ENCODE data around the gene ANKRD49.

Gene ANKRD49

DNA sequence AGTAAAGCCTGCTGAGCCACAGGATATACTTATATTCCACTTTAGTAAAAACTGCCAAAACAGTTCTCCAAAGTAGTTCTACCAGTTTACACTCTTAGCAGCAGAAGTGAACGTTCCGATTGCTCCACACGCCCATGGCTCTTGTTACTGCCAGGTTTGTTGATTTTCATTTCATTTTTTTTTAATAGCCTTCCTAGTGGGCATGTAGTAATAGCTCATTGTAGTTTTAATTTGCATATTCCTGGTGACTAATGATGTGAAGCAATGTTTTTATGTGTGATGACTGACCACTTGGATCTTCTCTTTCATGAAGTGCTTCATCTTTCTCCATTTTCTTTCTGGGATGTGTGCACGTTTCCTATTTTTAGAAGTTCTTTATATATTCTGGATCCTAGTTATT is 13.7 kb downstream of the ANKRD49 start:
- peak; percentile 44 for DNase-seq

DNA sequence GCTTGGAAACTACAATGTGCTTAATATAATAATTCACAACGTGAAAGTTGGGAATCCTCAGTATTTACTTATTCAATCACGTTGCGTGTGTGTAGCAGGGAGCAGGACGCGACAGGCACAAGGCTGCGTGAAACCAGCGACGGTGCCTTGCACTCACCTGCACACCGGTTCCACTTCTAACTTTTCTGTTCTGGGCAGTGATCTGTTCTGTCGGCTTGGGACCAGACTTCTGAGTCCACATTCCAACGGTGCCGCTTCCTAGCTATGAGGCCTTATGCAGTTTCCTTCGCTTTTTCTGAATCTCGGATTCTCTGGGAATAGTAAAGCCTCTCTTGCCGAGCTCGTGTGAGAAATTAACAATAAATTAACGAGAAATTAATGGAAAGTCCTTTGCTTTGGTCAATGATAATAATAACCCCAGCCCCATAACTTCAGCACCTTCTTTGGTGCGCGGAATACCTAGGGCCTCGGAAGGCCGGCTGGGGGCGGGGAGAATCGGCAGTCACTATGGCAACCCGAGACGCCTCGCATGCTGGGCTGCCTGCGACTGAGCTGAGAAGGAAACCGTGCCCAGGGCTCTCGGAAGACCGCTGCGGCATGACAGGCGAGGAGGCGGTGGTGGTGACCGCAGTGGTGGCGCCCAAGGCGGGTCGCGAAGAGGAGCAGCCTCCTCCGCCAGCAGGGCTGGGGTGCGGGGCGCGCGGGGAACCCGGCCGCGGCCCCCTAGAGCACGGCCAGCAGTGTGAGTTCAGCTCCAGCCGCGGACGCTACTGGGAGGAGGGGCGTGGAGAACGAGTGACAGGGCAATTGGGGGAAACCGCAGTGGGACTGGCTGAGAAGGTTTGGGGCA is 18.4 kb downstream of the ANKRD49 start, which contains the start of gene C11orf97:
Gene C11orf97 (plus strand): TSS at position 530 of the 850 bp plus-strand sequence. CDS start 68 bp downstream, at position 598.
- peak; percentile 46 for DNase-seq

DNA sequence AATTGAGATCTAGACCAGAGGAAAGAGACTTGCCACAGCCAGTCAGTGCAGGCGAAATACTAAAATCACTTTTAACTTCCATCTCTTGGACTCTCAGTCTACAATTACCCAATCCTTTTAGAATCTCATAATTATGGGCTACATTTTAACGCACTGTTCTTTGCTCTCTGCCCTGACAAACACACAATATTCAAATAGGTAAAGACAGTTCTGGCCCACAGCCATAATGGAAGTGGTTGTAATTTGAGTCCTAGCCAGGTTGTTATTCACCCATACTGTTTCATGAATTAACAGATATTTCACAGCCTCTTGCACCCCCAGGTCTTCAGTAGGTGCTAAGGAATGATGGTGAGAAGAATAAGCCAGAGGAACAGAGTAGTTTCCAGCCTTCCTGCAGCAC is 19.3 kb downstream of the ANKRD49 start:
- DNase-seq: no peak

DNA sequence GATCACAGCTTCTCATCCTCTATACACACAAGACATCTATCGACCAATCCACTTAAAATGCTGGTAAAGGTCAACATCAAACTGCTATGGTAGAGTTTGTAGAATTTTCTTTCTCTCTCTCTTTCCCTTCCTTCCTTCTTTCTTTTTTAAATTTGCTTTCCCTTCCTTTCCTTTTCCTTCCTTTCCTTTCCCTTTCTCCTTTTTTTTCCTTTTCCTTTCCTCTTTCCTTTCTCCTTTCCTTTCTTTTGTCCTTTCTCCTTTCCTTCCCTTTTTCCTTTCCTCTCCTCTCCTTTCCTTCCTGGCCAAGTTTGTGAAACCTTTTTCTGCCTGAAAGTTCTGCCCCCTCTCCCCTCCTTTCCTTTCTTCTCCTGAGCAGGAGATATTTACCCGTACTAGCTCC is 21.6 kb downstream of the ANKRD49 start:
- no peak for DNase-seq

DNA sequence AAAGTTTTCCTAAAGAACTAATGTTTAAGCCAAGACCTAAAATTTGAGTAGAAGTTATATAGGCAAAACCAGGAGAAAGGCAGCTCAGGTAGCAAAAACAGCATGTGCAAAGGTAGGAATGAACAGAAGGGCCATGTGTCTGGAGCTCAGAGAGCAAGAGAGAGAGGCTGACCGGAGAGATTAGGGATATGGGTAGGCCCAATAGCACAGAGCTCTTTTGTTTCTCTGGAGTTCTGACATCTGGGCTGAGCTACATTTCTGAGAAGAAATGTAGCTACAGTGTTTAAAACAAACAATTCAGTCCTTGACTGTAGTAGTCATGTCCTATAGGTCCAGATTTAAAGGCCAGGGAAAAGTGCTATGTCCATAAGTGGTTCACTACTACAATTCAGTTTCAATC is 22.9 kb downstream of the ANKRD49 start:
- no peak for DNase-seq

DNA sequence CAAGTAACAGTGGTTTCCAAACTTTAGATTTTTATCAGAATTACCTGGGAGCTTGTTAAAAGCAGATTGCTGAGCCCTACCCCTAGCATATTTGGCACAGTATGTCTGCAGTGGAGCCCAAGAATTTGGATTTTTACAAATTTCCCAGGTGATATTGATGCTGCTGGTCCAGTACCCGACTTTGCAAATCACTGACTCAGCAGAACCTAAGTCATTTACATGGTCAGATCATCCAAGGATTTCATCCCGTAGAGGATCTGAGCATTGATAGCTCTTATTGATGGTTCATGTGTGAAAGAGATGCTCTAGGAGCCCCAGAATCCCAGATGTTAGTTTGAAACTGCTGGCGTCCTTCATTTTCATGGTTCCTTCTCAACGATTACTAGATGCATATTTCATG is 24.5 kb downstream of the ANKRD49 start:
- no peak for DNase-seq

DNA sequence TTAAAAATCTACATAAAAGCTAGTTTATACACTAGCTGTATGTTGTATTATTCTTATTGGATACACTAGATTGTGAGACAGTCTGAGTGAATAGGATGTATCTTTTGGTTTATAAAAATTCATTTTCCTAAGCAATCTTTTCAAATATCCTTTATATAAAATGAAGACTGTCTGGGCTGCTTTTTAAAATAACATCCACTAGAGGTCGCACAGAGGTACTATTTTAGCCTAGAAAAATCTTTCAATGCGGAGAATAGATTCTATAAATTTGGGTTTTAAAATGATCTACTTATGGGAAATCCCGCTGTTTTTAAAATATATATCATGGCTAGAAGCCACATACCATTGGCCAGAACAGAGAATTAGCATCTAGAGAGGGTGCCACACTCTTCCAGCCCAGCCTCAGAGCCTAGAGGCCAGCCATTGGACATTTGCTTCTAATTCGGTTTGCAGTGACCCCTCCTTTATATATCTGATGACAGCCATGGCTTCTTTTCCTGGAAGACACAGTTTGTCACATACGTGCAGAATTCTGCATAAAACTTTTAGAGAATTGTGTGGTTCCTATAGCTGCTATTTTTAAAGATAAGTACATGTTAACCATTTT is 25.8 kb downstream of the ANKRD49 start:
- DNase-seq: peak; percentile 78

DNA sequence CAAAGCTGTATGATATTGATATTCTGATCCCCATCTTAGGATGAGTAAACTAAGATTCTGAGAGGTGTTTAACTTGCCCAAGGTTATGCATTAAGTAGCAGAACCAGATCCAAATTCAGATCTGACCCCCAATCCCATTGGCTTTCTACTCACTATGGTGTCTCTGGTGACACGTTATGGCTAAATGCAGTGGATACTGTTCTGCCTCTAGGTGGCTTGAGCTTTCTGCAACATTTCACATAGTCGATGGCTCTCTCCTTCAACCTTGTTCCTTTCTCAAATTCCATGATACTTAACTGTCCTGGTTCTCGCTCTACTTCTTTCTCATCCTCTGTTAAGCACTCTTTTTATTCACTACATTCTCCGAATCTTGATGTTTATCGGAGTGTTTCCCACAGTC is 27.9 kb downstream of the ANKRD49 start:
- peak; percentile 50 for DNase-seq

DNA sequence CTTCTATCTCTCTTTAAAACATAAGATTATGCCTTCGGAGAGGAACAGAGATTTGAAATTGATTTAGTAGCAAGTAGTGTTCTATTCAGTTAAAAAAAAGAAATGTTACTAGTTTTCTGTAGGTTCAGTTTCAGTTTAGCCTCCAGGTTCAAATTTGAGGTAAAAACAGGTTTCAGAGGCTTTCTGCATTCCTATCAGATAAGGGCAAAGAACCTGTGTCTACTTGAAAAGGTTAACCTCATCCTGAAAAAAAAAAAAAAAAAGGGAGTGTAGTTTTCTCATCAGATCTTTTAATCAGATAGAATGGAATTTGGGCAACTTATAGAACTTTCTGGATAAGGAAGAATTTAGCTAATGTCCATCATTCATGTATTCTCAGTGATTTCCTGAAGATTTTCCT is 30.6 kb downstream of the ANKRD49 start:
- DNase-seq: no peak

DNA sequence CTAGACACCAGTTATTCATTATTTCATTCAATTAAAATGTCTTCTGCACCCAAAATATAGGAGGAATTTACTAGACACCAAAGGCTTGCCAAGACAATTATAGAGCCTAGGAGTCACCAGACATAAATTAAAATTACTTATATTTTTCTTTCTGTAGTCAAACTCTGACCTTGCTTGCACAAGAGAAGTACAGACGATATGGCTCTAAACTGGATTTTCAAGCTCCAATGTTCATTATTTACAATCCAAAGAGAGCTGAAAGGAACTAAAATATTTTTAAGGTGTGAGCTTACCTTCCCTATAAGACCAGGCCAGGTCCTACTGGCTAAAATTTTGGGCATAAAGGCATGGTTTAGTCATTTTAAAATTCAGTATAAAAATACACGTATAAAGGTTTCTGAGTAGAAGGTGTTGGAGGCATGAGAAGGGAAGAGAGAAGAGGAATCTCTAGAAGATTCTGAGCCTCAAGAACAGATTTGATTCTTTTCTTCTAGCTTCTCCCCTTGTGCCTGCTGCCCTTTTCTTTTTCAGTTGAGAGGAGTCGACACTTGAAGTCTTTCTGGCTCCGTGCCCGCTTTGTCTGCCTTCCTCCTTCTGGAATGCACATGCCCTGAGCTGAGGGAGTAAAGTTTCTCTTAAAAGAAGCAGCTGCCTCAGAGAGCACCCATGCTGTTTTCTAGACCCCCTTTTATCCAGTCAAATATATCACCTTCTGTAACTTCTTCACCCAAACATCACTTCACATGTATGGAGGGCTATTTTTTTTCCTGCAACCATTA is 32.0 kb downstream of the ANKRD49 start:
- peak; percentile 71 for DNase-seq

DNA sequence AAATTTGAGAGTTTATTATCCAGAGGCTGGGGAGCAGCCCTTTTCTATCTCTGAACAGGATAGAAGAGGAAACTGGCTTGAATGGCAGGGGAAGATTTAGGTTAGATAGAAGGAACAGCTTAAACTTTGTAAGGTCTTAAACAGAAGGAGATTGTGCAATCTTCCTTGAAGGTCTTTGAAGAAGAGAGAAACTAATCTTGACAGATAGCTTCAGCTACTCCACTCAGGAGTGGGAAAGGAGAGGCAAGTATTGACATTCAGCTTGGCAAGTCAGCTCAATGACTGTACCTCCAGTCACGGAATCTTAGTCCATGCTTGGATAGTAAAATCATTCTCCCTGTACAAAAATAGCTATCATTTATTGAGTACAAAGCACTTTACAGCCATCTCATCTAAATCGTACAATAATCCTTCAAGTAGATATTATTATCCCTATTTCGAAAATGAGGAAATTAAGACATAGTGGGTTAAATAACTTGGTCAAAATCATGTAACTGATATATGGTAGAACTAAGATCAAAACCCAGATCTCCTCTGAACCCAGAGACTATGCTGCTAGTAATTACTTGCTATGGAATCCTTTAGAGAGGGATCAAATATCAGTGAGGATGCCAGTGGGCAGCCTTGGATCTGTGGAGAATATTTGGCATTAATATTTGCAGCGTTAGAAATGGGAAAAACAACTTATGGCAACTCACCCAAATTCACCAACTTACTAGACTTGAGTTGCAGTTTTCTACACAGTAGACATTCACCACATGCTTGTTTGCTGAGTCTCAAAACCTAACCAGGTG is 33.1 kb downstream of the ANKRD49 start:
- DNase-seq: peak; percentile 31

DNA sequence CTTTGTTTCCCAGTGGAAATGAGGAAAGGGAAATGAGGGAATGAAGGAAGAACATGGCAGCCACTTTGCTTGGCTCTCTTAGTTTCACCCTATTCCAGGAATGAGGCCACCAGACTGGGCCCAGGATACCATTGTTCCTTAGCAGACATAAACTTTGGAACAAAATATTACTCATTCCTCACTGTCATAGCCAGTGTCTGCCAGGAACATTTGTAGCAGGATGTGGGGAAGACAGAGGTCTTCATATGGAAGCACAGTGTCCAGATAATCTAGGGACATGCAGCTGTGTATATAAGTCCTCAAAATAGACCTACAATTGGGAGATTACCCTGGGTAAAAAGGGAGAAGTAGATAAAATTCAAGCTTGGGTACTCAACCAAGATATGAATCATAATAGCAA is 34.8 kb downstream of the ANKRD49 start:
- DNase-seq: no peak

DNA sequence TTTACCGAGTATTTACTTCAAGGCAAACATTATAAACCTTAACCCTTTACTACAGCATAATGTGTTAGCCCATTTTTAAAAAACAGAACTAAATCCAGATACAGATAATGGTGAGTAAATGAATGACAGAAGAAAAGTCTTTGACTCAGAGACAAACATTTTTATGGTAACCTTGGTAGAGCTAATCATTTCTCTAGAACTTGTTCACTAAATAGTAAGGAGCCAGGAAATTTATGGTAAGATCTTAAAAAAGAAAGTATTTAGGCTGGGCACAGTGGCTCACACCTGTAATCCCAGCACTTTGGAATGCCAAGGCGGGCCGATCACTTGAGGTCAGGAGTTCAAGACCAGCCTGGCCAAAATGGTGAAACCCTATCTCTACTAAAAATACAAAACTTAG is 38.4 kb downstream of the ANKRD49 start:
- DNase-seq: no peak

DNA sequence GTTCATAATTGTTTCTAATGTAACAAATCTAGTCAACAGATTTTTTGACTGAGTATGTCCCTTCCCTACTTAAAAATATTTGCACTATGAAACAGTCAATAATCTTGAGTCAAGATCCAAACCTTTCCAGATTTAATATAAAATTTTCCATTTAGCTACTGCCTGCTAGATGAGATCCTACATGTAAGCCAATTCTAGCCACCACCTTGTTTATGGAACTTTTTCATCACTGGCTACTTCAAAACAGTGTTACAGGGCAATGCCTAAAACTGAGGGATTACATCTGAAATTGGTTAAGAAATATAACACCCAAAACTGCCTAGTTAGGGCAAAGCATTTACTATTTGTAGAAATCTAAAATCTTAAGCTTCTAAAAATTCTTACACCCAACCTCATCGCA is 39.4 kb downstream of the ANKRD49 start:
- DNase-seq: no peak

DNA sequence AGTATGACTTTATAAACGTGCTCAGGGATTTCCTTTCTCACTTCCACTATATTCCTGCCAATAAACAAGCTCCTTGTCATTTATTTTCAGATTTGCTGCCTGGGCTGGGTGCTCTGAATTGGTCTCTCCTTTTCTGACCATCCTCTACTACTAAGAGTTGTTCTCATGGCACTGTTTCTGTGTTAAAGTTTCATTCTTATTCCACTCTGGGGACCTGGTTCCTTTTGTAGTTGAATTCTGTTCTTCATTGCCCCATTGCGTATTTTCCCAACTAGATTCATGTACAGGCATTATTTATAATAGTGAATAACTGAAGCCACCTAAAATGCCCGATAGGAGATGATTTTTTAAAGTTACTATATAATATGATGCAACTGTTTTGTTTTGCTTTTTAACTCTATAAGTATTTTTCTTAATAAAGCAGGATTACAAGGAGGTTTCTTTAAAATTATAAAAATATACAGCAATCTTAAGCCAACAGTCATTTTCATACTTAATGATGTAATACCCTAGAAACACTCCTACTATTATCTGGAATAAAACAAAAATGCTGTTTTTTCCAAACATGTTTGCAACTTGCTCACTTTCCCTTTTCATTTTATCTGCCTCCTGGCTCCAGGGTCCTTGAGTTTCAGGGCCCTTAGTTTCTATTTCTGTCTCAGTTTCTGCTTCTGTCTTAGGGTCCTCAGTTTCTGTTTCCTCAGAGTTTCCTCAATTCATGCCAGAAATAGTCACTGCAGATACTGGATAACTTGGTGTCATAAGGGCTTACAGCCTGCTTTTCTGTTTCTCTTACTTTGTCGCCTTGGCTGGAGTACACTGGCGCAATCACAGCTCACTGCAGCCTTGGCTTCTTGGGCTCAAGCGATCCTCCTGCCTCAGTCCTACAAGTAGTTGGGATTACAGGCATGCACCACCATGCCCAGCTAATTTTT is 40.2 kb downstream of the ANKRD49 start:
- DNase-seq: peak; percentile 92

DNA sequence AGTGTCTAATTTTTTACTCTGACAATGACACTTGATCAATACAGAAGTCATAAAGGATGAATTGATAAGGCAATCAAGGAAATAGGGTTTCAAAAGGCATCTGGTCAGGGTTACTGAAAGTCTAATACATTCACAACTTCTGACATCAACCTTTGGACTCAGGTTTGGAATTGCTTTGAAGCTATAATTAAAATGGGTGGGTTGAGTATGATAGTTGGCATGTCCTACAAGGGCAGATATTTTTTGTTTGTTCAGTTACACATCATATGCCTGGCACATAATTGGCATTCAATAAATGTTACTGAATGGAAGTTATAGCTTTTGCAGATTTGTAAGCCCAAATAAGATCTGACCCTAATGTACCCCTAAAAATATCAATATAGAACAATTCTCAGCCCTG is 42.6 kb downstream of the ANKRD49 start:
- no peak for DNase-seq

DNA sequence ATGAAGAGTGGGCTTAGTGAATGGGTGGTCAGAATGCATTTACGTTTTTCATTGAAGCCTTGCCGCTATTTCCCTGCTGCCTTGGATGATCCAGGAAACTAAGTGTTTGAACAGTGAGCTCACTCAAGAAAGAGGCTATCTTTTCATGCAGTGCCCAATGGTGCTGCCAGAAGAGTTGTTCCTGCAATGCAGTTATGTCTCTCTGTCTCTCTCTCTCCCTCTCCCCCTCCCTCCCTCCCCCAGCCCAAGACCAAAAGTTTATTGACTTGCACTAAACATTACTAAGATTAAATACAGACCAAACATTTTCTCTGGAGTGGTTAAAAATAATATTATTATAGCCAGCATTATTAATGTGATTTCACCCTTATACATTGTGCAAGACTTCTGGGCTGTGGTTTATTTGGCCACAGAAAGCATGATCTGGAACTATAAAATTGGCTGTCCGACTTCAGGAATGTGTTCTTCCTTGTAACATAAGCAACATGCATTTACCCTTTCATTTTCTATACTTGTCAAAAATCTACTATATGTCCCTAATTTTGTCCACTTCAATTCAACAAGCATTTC is 43.3 kb downstream of the ANKRD49 start:
- peak; percentile 71 for DNase-seq

DNA sequence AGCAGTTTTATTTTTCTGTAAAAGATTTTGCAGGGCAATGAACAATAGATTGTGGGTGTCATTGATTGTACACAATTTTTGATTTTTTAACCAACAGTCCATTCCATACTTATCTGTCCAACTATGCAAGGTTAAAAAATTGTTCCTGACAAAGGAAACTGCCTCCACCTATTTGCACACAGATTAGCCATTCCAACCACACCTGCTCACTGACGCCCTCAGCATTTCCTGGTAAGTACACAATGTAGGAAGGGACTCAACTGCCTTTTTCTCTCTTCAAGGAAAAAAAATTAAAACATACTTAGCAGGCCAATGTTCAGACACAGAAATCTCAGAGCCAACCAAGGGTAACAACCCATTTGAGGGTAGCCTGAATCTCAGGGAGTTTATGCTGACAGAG is 45.6 kb downstream of the ANKRD49 start:
- no peak for DNase-seq

DNA sequence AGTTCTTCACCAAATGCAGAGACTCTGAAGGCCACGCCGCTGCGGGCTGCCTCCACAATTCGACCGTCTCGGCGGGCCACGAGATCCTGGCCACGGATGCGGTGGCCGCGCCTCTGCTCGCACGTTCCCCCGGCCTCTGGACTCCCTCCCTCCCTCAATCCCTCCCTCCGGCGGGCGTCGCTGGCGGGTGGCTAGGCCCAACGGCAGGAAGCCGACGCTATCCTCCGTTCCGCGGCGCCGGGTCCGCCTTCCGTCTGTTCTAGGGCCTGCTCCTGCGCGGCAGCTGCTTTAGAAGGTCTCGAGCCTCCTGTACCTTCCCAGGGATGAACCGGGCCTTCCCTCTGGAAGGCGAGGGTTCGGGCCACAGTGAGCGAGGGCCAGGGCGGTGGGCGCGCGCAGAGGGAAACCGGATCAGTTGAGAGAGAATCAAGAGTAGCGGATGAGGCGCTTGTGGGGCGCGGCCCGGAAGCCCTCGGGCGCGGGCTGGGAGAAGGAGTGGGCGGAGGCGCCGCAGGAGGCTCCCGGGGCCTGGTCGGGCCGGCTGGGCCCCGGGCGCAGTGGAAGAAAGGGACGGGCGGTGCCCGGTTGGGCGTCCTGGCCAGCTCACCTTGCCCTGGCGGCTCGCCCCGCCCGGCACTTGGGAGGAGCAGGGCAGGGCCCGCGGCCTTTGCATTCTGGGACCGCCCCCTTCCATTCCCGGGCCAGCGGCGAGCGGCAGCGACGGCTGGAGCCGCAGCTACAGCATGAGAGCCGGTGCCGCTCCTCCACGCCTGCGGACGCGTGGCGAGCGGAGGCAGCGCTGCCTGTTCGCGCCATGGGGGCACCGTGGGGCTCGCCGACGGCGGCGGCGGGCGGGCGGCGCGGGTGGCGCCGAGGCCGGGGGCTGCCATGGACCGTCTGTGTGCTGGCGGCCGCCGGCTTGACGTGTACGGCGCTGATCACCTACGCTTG is 50.2 kb downstream of the ANKRD49 start, which contains the start of gene FUT4:
Gene FUT4 (plus strand): TSS at position 227 of the 951 bp plus-strand sequence. CDS start 213 bp downstream, at position 440.
- DNase-seq: peak; percentile 92
